HepG2 (cell line): Measurements from ENCODE around the gene GRB7. TPM values are rescaled to one million over a fixed set of nuclear protein-coding genes. Genes with fewer than 3 reads are reported as not detected.
A peak's percentile ranks its signal among the peaks of the same experiment; 100 is the strongest.

Source experiments
- HNRNPL ChIP-seq: fragments of 200-400 bp; formaldehyde crosslinking; IDR thresholded peaks from 2 replicates; pipeline ENCODE4 v1.6.1; 2017; ENCODE audit warnings: mild to moderate bottlenecking, low read depth, low read length
- IRX3 ChIP-seq: sonication (generic); formaldehyde crosslinking; IDR thresholded peaks from 2 replicates; pipeline ENCODE4 v1.8.1; 2023; ENCODE audit warnings: mild to moderate bottlenecking, low read depth, missing genetic modification reagents, borderline replicate concordance
- ISX ChIP-seq: sonication (generic); formaldehyde crosslinking; conservative IDR thresholded peaks from 2 replicates; pipeline ENCODE4 v1.5.0; 2020; ENCODE audit warnings: missing genetic modification reagents
- JDP2 ChIP-seq: sonication (generic); formaldehyde crosslinking; IDR thresholded peaks from 2 replicates; pipeline ENCODE4 v1.8.1; 2022; ENCODE audit warnings: missing genetic modification reagents, borderline replicate concordance
- POLR2G ChIP-seq: fragments of 200-400 bp; formaldehyde crosslinking; IDR thresholded peaks from 2 replicates; pipeline ENCODE4 v1.6.1; 2018; ENCODE audit warnings: mild to moderate bottlenecking, low read depth, low read length, moderate library complexity
- RFX1 ChIP-seq: fragments of 450-650 bp; IDR thresholded peaks from 2 replicates; pipeline ENCODE4 v1.6.1; 2017
- RFXAP ChIP-seq: sonication (generic); formaldehyde crosslinking; IDR thresholded peaks from 2 replicates; pipeline ENCODE4 v1.4.0; 2020; ENCODE audit warnings: missing genetic modification reagents, borderline replicate concordance
- ZNF282 ChIP-seq: fragments of 450-650 bp; IDR thresholded peaks from 2 replicates; pipeline ENCODE4 v1.6.1; 2018; ENCODE audit not compliant: partially characterized antibody
- ZNF362 ChIP-seq: sonication (generic); formaldehyde crosslinking; IDR thresholded peaks from 2 replicates; pipeline ENCODE4 v1.4.0; 2020; ENCODE audit warnings: missing genetic modification reagents, mild to moderate bottlenecking, borderline replicate concordance
- ZNF441 ChIP-seq: sonication (generic); formaldehyde crosslinking; IDR thresholded peaks from 2 replicates; pipeline ENCODE4 v1.7.0; 2021; ENCODE audit warnings: missing genetic modification reagents, borderline replicate concordance
- ZNF780A ChIP-seq: sonication (generic); formaldehyde crosslinking; IDR thresholded peaks from 2 replicates; pipeline ENCODE4 v1.8.0; 2022; ENCODE audit warnings: mild to moderate bottlenecking, missing genetic modification reagents, moderate library complexity
- polyA plus RNA-seq, 8 experiments: library from polyadenylated mRNA; depleted of rRNA in 3 of 8; stranded (reverse) in 7 of 8; unstranded in 1 of 8; fragments of >200 nt; fragmentation: Illumina TruSeq in 4 of 8; extraction: Trizol in 4 of 8; gene quantifications; 2 replicates each; pipeline versions ENCODE4 v1.2.1 to v1.2.3, GENCODE V29; 2011 to 2016; ENCODE audit warnings: low read depth in 4 of 8, missing spikeins in 1 of 8, mixed read lengths in 1 of 8; ENCODE audit not compliant: insufficient read depth in 1 of 8
- total RNA-seq, 5 experiments: library from RNA; depleted of rRNA; stranded (reverse); fragments of >200 nt; fragmentation: Illumina TruSeq; extraction: Trizol; gene quantifications; 2 replicates each; pipeline ENCODE4 v1.2.3, GENCODE V29; 2016; ENCODE audit warnings: low read depth in 1 of 5
- TF ChIP-seq, protein P1 (sequence below): sonication (generic); formaldehyde crosslinking; conservative IDR thresholded peaks from 2 replicates; pipeline ENCODE4 v1.4.0; 2020; ENCODE audit warnings: mild to moderate bottlenecking, missing genetic modification reagents, moderate library complexity
- TF ChIP-seq, protein P2 (sequence below): sonication (generic); formaldehyde crosslinking; conservative IDR thresholded peaks from 2 replicates; pipeline ENCODE4 v1.4.0; 2020; ENCODE audit warnings: missing genetic modification reagents
- TF ChIP-seq, protein P3 (sequence below): IDR thresholded peaks from 2 replicates; pipeline ENCODE4 v1.6.1; 2016; ENCODE audit warnings: mild to moderate bottlenecking, missing biosample characterization, missing genetic modification reagents
- TF ChIP-seq, protein P4 (sequence below): sonication (generic); formaldehyde crosslinking; IDR thresholded peaks from 2 replicates; pipeline ENCODE4 v1.5.0; 2020; ENCODE audit warnings: missing genetic modification reagents
- TF ChIP-seq, protein P5 (sequence below): sonication (generic); formaldehyde crosslinking; IDR thresholded peaks from 2 replicates; pipeline ENCODE4 v1.4.0; 2020; ENCODE audit warnings: missing genetic modification reagents

Gene GRB7
- total and polyA plus RNA-seq, 2 of the 13 experiments (the other 11 are each of a cell fraction or from before 2014, with no cell fraction given): 60.2 to 77.7 TPM

DNA sequence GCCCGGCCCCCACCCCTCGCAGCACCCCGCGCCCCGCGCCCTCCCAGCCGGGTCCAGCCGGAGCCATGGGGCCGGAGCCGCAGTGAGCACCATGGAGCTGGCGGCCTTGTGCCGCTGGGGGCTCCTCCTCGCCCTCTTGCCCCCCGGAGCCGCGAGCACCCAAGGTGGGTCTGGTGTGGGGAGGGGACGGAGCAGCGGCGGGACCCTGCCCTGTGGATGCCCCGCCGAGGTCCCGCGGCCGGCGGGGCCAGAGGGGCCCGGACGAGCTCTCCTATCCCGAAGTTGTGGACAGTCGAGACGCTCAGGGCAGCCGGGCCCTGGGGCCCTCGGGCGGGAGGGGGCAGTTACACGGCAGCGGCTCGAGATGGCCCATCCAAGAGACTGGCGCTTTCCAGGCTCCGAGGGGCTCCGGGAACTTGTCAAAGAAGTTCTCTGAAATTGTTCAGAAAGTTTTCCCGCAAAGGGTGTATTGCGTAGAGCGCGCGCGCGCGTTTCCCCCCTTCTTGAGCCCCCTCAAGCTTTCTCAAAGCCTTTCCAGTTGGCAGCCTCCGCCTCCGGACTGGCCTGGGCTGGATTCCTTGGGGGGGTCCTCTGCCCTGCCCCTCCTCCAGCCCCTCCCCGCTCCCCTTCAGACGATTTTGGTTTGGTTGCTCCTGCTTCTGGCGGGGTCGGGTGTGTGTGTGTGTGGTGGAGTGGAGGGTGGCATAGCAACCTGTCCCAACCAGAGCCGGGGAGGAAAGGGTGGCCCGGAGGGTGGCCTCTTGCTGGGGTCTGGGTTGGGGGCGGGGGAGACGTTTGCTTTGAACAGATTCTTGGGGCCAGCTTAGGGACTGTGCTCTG is 37.4 kb upstream of the GRB7 start (continued):
- TF ChIP-seq, protein P1, sequence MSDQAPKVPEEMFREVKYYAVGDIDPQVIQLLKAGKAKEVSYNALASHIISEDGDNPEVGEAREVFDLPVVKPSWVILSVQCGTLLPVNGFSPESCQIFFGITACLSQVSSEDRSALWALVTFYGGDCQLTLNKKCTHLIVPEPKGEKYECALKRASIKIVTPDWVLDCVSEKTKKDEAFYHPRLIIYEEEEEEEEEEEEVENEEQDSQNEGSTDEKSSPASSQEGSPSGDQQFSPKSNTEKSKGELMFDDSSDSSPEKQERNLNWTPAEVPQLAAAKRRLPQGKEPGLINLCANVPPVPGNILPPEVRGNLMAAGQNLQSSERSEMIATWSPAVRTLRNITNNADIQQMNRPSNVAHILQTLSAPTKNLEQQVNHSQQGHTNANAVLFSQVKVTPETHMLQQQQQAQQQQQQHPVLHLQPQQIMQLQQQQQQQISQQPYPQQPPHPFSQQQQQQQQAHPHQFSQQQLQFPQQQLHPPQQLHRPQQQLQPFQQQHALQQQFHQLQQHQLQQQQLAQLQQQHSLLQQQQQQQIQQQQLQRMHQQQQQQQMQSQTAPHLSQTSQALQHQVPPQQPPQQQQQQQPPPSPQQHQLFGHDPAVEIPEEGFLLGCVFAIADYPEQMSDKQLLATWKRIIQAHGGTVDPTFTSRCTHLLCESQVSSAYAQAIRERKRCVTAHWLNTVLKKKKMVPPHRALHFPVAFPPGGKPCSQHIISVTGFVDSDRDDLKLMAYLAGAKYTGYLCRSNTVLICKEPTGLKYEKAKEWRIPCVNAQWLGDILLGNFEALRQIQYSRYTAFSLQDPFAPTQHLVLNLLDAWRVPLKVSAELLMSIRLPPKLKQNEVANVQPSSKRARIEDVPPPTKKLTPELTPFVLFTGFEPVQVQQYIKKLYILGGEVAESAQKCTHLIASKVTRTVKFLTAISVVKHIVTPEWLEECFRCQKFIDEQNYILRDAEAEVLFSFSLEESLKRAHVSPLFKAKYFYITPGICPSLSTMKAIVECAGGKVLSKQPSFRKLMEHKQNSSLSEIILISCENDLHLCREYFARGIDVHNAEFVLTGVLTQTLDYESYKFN (CRISPR knock-in tag): 0 out of 2 replicates have a peak, but pooled peaks have one; percentile 5
- TF ChIP-seq, protein P2, sequence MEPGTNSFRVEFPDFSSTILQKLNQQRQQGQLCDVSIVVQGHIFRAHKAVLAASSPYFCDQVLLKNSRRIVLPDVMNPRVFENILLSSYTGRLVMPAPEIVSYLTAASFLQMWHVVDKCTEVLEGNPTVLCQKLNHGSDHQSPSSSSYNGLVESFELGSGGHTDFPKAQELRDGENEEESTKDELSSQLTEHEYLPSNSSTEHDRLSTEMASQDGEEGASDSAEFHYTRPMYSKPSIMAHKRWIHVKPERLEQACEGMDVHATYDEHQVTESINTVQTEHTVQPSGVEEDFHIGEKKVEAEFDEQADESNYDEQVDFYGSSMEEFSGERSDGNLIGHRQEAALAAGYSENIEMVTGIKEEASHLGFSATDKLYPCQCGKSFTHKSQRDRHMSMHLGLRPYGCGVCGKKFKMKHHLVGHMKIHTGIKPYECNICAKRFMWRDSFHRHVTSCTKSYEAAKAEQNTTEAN (CRISPR knock-in tag): peak; percentile 54; the same call in 1 of the 2 replicates
- TF ChIP-seq, protein P3, sequence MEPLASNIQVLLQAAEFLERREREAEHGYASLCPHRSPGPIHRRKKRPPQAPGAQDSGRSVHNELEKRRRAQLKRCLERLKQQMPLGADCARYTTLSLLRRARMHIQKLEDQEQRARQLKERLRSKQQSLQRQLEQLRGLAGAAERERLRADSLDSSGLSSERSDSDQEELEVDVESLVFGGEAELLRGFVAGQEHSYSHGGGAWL: peak; percentile 23; the same call in 1 of the 2 replicates
- TF ChIP-seq ZNF362: peak; percentile 9; the same call in 1 of the 2 replicates
- 0 out of 2 replicates have a peak, but pooled peaks have one; percentile 39 for TF ChIP-seq IRX3 (CRISPR knock-in tag)
- TF ChIP-seq POLR2G: 0 out of 2 replicates have a peak, but pooled peaks have one; percentile 6
- no peak for TF ChIP-seq ISX (CRISPR knock-in tag)
- TF ChIP-seq RFXAP (CRISPR knock-in tag): no peak
- TF ChIP-seq, protein P4, sequence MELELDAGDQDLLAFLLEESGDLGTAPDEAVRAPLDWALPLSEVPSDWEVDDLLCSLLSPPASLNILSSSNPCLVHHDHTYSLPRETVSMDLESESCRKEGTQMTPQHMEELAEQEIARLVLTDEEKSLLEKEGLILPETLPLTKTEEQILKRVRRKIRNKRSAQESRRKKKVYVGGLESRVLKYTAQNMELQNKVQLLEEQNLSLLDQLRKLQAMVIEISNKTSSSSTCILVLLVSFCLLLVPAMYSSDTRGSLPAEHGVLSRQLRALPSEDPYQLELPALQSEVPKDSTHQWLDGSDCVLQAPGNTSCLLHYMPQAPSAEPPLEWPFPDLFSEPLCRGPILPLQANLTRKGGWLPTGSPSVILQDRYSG (CRISPR knock-in tag): peak; percentile 55; the same call in 1 of the 2 replicates
- TF ChIP-seq HNRNPL: 0 out of 2 replicates have a peak, but pooled peaks have one; percentile 41
- no peak for TF ChIP-seq ZNF282
- TF ChIP-seq JDP2 (CRISPR knock-in tag): no peak
- TF ChIP-seq, protein P5, sequence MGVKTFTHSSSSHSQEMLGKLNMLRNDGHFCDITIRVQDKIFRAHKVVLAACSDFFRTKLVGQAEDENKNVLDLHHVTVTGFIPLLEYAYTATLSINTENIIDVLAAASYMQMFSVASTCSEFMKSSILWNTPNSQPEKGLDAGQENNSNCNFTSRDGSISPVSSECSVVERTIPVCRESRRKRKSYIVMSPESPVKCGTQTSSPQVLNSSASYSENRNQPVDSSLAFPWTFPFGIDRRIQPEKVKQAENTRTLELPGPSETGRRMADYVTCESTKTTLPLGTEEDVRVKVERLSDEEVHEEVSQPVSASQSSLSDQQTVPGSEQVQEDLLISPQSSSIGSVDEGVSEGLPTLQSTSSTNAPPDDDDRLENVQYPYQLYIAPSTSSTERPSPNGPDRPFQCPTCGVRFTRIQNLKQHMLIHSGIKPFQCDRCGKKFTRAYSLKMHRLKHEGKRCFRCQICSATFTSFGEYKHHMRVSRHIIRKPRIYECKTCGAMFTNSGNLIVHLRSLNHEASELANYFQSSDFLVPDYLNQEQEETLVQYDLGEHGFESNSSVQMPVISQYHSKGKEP (CRISPR knock-in tag): 0 out of 2 replicates have a peak, but pooled peaks have one; percentile 17
- no peak for TF ChIP-seq ZNF780A (CRISPR knock-in tag)
- TF ChIP-seq RFX1: no peak
- no peak; the same call in 1 of the 2 replicates for TF ChIP-seq ZNF441 (CRISPR knock-in tag)
